IPS-11a (cell line): ENCODE measurements around the gene MLPH.

Source experiments
- H3K4me3 ChIP-seq: one replicate; pipeline ENCODE4 v1.5.1; 2013; ENCODE audit warnings: low read depth, low read length, control low read depth

MLPH gene

DNA sequence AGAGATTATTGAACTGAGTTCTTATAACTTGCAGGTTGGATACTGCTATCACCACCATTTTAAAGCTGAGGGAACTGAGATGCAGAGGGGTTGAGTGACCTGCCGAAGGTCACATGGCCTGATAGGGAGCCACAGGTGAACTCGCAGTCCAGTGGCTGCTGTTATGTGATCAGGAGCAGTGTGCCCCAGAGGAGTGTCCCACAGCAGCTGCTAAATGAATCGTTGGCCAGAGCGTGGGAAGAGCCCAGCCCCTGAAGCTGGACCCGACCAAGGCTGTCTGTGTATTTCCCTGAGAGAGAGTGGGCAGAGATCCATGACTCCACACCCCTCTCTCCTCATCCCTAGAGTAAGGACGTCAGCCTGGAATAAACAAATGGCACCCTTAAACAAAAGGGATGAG lies 52.6 kb downstream of the MLPH start:
- H3K4me3 ChIP-seq = no peak overlapping the region

DNA sequence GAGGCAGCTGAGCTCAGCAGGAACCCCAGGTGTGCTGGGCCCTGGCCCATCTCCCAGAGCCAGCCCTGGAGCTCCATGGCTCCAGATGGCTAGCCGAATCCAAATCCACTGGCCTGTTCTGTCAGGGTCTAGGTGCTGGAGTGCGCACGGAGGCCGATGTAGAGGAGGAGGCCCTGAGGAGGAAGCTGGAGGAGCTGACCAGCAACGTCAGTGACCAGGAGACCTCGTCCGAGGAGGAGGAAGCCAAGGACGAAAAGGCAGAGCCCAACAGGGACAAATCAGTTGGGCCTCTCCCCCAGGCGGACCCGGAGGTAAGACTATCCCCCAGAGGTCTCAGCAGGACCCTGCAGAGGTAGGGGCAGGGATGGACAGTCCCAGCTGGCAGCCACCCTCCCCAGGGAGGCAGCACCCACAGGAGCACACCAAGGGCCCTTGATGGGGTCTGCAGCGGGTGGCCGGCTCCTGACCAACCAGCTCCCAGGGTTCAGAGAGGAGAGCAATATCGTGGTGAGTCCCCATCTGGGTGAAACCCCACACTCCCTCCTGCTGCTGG lies 53.2 kb downstream of the MLPH start:
- no peak overlapping the region for H3K4me3 ChIP-seq

- H3K4me3 ChIP-seq = no peak overlapping the region
These were observed 53.8 kb downstream of the MLPH start for GRCh38 chr2:237540823-237541222.

- no peak overlapping the region for H3K4me3 ChIP-seq
These were observed 54.2 kb downstream of the MLPH start for GRCh38 chr2:237541243-237541642.

- H3K4me3 ChIP-seq = no peak overlapping the region
These were observed 55.1 kb downstream of the MLPH start for GRCh38 chr2:237542001-237542704.

DNA sequence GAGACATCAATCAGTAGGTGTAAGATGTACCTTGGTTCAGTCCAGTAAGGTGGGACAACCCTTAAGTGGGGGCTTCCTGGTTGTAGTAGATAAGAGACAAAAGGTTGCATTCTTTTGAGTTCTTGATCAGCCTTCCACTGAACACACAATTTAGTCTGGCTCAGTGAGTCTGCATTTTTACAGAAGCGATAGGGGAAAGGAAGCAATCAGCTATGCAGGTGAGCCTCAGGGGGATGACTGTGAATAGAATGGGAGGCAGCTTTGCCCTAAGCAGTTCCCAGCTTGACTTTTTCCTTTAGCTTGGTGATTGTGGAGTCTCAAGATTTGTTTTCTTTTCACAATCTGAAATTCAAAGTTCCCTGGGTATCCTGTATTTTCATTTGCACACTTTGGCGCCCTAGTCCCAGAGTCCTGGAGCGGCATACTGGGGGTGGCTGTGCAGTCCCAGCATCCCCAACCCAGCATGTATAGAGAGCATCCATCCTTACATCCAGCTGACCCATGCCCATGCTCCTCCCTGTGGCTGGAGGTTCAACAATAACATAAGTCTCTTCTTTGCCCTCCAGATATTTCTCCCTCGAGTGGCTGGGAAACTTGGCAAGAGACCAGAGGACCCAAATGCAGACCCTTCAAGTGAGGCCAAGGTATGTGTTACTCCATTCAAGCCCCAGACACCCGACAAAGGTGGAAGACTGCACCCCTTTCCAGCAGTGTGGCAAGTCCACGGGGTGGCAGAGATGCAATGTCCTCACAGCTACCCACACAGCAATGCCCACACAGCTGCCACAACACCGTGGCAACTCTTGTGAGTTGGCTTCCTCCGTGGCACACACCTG lies 59.2 kb downstream of the MLPH start:
- H3K4me3 ChIP-seq = no peak overlapping the region

DNA sequence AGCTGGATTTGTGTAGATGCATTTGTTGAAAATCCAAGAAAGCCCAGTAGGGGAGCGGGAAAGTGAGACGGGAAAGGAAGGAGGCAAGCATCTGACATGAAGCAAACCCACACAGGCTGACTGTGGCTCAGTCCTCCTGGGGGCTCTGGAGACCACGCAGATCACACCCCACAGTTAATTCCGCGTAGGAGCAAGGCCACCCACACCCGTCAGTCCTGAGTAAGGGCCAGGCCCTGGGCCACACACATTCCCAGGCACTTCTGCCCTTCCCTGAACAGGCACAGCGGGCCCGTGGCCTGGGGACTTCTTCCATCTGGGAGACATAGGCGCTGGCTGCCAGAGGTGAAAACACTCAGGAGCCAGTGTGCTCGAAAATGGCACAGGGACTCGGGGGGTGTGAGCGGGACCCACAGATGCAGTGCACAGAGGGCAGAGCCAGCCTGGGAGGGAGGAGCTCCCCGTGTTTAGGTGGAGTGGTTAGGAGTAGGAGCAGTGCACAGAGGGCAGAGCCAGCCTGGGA lies 59.9 kb downstream of the MLPH start:
- no peak overlapping the region for H3K4me3 ChIP-seq

DNA sequence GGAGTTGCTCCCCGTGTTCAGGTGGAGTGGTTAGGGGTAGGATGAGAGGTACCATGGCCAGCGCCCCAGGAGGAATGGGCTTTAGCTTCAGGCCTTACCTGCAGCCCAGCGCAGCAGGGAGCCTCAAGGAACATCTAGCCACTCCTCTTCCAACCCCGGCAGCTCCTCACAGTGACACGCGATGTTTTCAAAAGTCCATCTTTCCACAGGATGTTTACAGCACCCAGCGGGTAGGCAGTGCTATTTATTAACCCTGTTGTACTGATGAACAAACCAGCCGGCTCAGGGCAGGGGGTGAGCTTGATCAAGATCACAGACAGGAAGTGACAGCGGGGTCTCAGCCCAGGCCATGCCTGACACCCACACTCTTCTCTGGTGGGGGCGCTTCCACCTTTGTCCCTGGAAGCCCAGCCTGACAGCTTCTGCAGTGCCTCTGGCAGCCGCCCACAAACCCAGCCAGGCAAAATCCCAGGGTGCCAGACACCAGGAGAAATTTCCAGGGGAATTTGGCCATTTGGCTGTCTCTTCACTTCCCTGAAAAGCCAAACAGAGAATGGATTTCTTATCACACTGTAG lies 60.9 kb downstream of the MLPH start:
- H3K4me3 ChIP-seq = no peak overlapping the region

GRCh38 chr2:237549216-237549615 lies 62.2 kb downstream of the MLPH start:
- no peak overlapping the region for H3K4me3 ChIP-seq

- no peak overlapping the region for H3K4me3 ChIP-seq
These were observed 62.8 kb downstream of the MLPH start for GRCh38 chr2:237549643-237550415.

DNA sequence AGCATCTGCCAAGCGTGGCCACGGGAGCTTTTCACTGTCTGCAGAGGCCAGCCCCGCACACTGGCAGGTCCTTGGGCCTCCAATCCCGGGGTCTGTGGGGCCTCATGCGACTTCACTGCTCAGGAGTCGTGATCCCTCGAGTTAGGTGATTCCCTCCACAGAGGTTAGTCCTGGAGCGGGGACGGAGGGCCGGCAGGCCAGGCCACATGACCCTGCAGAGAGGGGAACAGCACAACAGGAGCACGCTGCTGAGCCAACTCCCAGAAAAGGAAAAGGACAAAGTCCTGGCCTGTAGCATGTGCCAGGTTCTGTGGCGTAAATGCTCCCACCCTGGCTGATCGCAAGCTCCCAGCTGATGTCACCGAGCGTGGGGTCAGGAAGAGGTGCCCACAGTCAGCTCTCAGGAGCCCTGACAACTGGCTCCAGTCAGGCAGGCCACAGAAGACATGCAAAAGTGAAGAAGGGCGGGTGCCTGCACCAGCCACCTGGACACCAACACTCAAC lies 64.1 kb downstream of the MLPH start:
- no peak overlapping the region for H3K4me3 ChIP-seq

DNA sequence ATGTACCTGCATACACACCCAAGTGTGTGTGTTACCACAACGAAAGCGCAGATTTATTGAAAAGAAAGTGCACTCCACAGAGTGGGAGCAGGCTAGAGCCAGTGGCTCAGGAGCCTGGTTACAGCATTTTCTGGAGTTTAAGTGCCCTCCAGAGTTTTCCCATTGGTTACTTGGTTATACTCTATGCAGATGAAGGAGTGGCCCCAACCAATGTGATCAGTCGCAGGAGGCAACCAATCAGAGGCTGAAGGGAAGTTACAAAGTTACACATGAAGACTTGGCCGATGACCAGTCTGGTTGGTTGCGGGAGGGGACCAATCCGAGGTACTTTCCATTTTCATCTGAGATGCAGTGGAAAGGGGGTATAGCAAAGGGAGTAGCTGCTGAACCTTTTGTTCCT lies 65.9 kb downstream of the MLPH start:
- H3K4me3 ChIP-seq = no peak overlapping the region

- H3K4me3 ChIP-seq = no peak overlapping the region
These were observed 66.9 kb downstream of the MLPH start for GRCh38 chr2:237553948-237554347.

- no peak overlapping the region for H3K4me3 ChIP-seq
These were observed 68.5 kb downstream of the MLPH start for GRCh38 chr2:237555560-237555959.

- H3K4me3 ChIP-seq = no peak overlapping the region
These were observed 70.0 kb downstream of the MLPH start for GRCh38 chr2:237556773-237557632.

DNA sequence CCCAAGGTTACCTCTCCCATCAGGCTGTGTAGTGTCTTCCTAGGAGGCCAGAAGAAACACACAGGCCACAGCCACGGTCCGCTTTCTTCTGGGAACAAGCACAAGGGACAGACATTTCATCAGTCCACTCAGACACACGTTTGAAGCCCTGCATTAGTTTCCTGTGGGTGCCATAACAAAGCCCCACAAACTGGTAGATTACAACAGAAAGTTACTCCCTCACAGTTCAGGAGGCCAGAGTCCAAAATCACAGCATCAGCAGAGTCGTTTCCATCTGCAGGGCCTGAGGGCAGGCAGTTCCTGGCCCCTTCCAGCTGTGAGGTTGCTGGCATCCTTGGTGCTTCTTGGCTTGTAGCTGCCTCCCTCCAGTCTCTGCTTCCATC lies 70.6 kb downstream of the MLPH start:
- no peak overlapping the region for H3K4me3 ChIP-seq

DNA sequence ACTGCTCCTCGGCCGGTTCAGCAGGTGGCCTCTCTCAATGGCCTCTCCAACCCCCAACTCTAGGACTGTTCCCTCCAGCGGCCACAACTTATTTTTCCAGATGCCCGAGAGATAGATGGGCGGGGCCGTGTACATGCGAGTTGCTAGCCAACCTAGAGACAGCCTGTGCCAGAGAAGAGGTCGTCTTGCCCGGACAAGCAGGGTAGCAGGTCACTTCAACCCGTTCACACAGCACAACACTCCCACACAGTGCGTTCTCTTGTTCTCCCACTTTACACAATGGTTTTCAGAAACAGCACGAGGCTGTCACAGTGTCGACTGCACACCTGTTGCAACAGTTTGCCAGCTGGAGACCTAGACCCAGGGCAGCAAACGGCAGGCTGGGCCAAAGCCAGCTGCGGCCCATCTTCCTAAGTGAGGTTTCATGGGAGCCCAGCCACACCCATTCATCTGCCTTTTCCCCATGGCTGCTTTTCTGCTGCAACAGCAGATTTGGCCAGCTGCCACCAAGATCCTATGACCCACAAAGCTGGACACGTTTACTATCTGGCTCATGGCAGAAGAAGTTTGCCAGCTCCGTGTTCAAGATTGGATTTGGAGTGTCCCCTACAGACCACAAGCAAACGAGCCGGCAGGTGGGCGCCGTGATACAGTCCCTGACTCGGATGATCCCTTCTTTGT lies 72.0 kb downstream of the MLPH start:
- no peak overlapping the region for H3K4me3 ChIP-seq

- H3K4me3 ChIP-seq = no peak overlapping the region
These were observed 74.2 kb downstream of the MLPH start for GRCh38 chr2:237561221-237561620.

- H3K4me3 ChIP-seq = no peak overlapping the region
These were observed 76.8 kb downstream of the MLPH start for GRCh38 chr2:237563816-237564215.
